ENCODE data around the gene TCEA2.
A peak's percentile ranks its signal among the peaks of the same experiment; 100 is the strongest.

Gene TCEA2

GRCh38 chr20:64062596-64063388 lies at the start of gene TCEA2:
Gene TCEA2 (plus strand): TSS chr20:64063198. CDS start chr20:64063313, 115 bp downstream.
- in situ Hi-C loops (cut with HindIII; ENCODE audit: low pct_ligation_motif_present, low pct_unique_long_range_greater_than_20kb, low sequenced_read_pairs): no loop called here
- DNase-seq: peak; percentile 93

GRCh38 chr20:64015635-64016034 lies 47.4 kb upstream of the TCEA2 start:
- in situ Hi-C loops (cut with HindIII; ENCODE audit: low pct_ligation_motif_present, low pct_unique_long_range_greater_than_20kb, low sequenced_read_pairs): no loop called here

GRCh38 chr20:64021124-64021975 lies 41.6 kb upstream of the TCEA2 start:
- DNase-seq: no peak
- in situ Hi-C loops (cut with HindIII; ENCODE audit: low pct_ligation_motif_present, low pct_unique_long_range_greater_than_20kb, low sequenced_read_pairs): no loop called here

More at GRCh38 chr20:64015635-64016034, 47.4 kb upstream of the TCEA2 start:
- no peak for DNase-seq

GRCh38 chr20:64022671-64023360 lies 40.2 kb upstream of the TCEA2 start:
- in situ Hi-C loops (cut with HindIII; ENCODE audit: low pct_ligation_motif_present, low pct_unique_long_range_greater_than_20kb, low sequenced_read_pairs): no loop called here
- no peak for DNase-seq

- in situ Hi-C loops (cut with HindIII; ENCODE audit: low pct_ligation_motif_present, low pct_unique_long_range_greater_than_20kb, low sequenced_read_pairs): no loop called here
These were observed 39.4 kb upstream of the TCEA2 start for GRCh38 chr20:64023361-64024140.

GRCh38 chr20:64024141-64024990 lies 38.6 kb upstream of the TCEA2 start:
- in situ Hi-C loops (cut with HindIII; ENCODE audit: low pct_ligation_motif_present, low pct_unique_long_range_greater_than_20kb, low sequenced_read_pairs): no loop called here
- no peak for DNase-seq

More at GRCh38 chr20:64023361-64024140, 39.4 kb upstream of the TCEA2 start:
- no peak for DNase-seq

GRCh38 chr20:64025101-64025825 lies 37.7 kb upstream of the TCEA2 start:
- DNase-seq: no peak
- in situ Hi-C loops (cut with HindIII; ENCODE audit: low pct_ligation_motif_present, low pct_unique_long_range_greater_than_20kb, low sequenced_read_pairs): no loop called here

- in situ Hi-C loops (cut with HindIII; ENCODE audit: low pct_ligation_motif_present, low pct_unique_long_range_greater_than_20kb, low sequenced_read_pairs): no loop called here
- DNase-seq: no peak
These were observed 37.1 kb upstream of the TCEA2 start for GRCh38 chr20:64025826-64026412.

GRCh38 chr20:64027981-64028685 lies 34.9 kb upstream of the TCEA2 start:
- no peak for DNase-seq
- in situ Hi-C loops (cut with HindIII; ENCODE audit: low pct_ligation_motif_present, low pct_unique_long_range_greater_than_20kb, low sequenced_read_pairs): no loop called here

- in situ Hi-C loops (cut with HindIII; ENCODE audit: low pct_ligation_motif_present, low pct_unique_long_range_greater_than_20kb, low sequenced_read_pairs): no loop called here
- no peak for DNase-seq
These were observed 33.5 kb upstream of the TCEA2 start for GRCh38 chr20:64029293-64030117.

GRCh38 chr20:64030371-64031134 lies 32.4 kb upstream of the TCEA2 start:
- in situ Hi-C loops (cut with HindIII; ENCODE audit: low pct_ligation_motif_present, low pct_unique_long_range_greater_than_20kb, low sequenced_read_pairs): no loop called here
- no peak for DNase-seq

- in situ Hi-C loops (cut with HindIII; ENCODE audit: low pct_ligation_motif_present, low pct_unique_long_range_greater_than_20kb, low sequenced_read_pairs): no loop called here
- DNase-seq: no peak
These were observed 31.1 kb upstream of the TCEA2 start for GRCh38 chr20:64031822-64032314.

- in situ Hi-C loops (cut with HindIII; ENCODE audit: low pct_ligation_motif_present, low pct_unique_long_range_greater_than_20kb, low sequenced_read_pairs): no loop called here
- DNase-seq: no peak
These were observed 30.0 kb upstream of the TCEA2 start for GRCh38 chr20:64032706-64033624.

Data from ACHN (cell line).